Hematopoietic multipotent progenitor cell treated with erythropoietin and hydrocortisone succinate and interleukin-3 and kit ligand, for 8 days (in vitro differentiated cells): ENCODE measurements around the gene KIFBP.
"Not testable (repeated sequence)": the region's sequence is repeated elsewhere in the genome, so short reads cannot be mapped to it uniquely, and the experiment has no call there.

Experiments used
- DNase-seq: peaks from one replicate; pipeline ENCODE4 v3.0.0-alpha.2; 2015

Gene KIFBP

GRCh38 chr10:69004821-69005220 lies 16.2 kb downstream of the KIFBP start:
- DNase-seq = peak; percentile 79

- DNase-seq = peak; percentile 22
Measured at GRCh38 chr10:69005704-69006485, 17.3 kb downstream of the KIFBP start.

GRCh38 chr10:69007260-69007659 lies 18.7 kb downstream of the KIFBP start:
- peak; percentile 12 for DNase-seq

- no peak for DNase-seq
Measured at GRCh38 chr10:69009360-69009759, 20.8 kb downstream of the KIFBP start.

GRCh38 chr10:69010151-69010640 lies 21.6 kb downstream of the KIFBP start:
- no peak for DNase-seq

- not testable (repeated sequence) for DNase-seq
Measured at GRCh38 chr10:69012778-69013177, 24.2 kb downstream of the KIFBP start.

GRCh38 chr10:69014171-69014570 lies 25.6 kb downstream of the KIFBP start:
- DNase-seq = no peak

GRCh38 chr10:69018613-69019012 lies 30.0 kb downstream of the KIFBP start:
- DNase-seq = no peak

- DNase-seq = no peak
Measured at GRCh38 chr10:69022611-69023010, 34.0 kb downstream of the KIFBP start.

GRCh38 chr10:69025370-69025896 lies 36.8 kb downstream of the KIFBP start:
- DNase-seq = no peak

- DNase-seq = no peak
Measured at GRCh38 chr10:69033256-69033655, 44.7 kb downstream of the KIFBP start.

- no peak for DNase-seq
Measured at GRCh38 chr10:69037489-69037888, 48.9 kb downstream of the KIFBP start.

GRCh38 chr10:69040904-69041303 lies 52.3 kb downstream of the KIFBP start:
- not testable (repeated sequence) for DNase-seq

GRCh38 chr10:69042417-69042816 lies 53.8 kb downstream of the KIFBP start:
- DNase-seq = no peak

GRCh38 chr10:69042838-69043237 lies 54.2 kb downstream of the KIFBP start:
- DNase-seq = no peak

GRCh38 chr10:69043931-69044531 lies 55.4 kb downstream of the KIFBP start:
- no peak for DNase-seq

- peak; percentile 28 for DNase-seq
Measured at GRCh38 chr10:69044546-69044945, 55.9 kb downstream of the KIFBP start.

GRCh38 chr10:69045441-69046300 lies 57.1 kb downstream of the KIFBP start:
- peak; percentile 68 for DNase-seq

- no peak for DNase-seq
Measured at GRCh38 chr10:69047111-69047832, 58.7 kb downstream of the KIFBP start.

- DNase-seq = peak; percentile 26
Measured at GRCh38 chr10:69048103-69048502, 59.5 kb downstream of the KIFBP start.

- DNase-seq = no peak
Measured at GRCh38 chr10:69049566-69049961, 61.0 kb downstream of the KIFBP start.

GRCh38 chr10:69051303-69051702 lies 62.7 kb downstream of the KIFBP start:
- DNase-seq = no peak
